Measurements from ENCODE around the gene GBA3.

- TF ChIP-seq CTCF (IDR thresholded peaks at IDR 0.05; ENCODE audit: low read depth, low read length), result no peak
- TF ChIP-seq EZH2phosphoT487 (IDR thresholded peaks at IDR 0.05; ENCODE audit: low read depth), result no peak
Observed at GRCh38 chr4:22713841-22714240, 21.1 kb downstream of the GBA3 start.
